ENCODE results near the gene PRR11. TPM values are rescaled to one million over a fixed set of nuclear protein-coding genes. Genes with fewer than 3 reads are reported as not detected.
"Not testable (repeated sequence)": the region's sequence is repeated elsewhere in the genome, so short reads cannot be mapped to it uniquely, and the experiment has no call there.

PRR11 gene
- total RNA-seq, 1 donor from 2014 or later: 9.6 TPM

DNA sequence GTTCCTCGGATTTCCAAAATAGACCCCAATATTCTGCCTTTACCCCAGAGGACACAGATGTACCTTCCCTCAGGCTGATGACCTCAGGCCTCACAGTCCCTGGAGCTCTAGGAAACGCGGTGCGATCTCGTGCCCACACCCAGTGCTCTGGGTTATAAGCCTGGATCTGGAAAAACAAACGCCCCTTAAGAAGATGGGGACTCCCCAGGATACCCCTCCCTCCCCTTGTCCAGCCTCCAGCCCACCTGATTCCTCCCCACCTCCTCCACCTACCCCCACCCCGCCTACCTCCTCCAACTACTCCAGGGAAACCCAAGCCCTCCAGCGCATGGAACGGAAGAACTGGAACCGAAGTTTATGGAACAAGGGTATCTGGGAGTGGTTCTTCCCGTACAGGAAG is 19.1 kb downstream of the PRR11 start:
- TF ChIP-seq CTCF (IDR thresholded peaks at IDR 0.05; ENCODE audit: partially characterized antibody, unreplicated experiment): no peak
- Mint-ChIP-seq H3K27me3 (ENCODE audit: unreplicated experiment) (peaks cover 8% of the 10 kb centered on the region), H3K4me3 (ENCODE audit: unreplicated experiment) (no peak overlapping the region), H3K36me3 (ENCODE audit: unreplicated experiment) (peaks cover 9% of the 10 kb centered on the region), H3K27ac (ENCODE audit: unreplicated experiment) (no peak overlapping the region), H3K4me1 (ENCODE audit: low read depth, unreplicated experiment) (no peaks in the 10 kb centered on the region), H3K9me3 (ENCODE audit: unreplicated experiment) (peaks cover 5% of the 10 kb centered on the region)
- no peak for DNase-seq

DNA sequence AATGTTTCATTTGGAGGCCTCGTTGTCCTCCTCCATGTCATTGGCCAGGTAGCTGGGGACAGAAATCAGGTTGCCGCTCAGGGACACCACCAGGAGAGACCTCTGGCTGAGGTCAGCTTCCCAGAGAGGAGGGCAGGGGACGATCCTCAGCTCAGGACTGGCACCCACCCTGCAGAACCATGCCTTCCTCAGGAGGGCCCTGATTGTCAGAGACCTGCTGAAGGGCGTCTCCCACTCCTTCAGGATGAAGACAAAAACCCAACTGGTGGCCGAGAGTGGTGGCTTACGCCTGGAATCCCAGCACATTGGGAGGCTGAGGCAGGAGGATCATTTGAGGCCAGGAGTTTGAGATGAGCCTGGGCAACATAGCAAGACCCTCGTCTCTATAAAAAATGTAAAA is 19.5 kb downstream of the PRR11 start:
- Mint-ChIP-seq H3K4me3 (ENCODE audit: unreplicated experiment) (no peak overlapping the region), H3K27ac (ENCODE audit: unreplicated experiment) (no peak overlapping the region), H3K36me3 (ENCODE audit: unreplicated experiment) (peaks cover 9% of the 10 kb centered on the region), H3K4me1 (ENCODE audit: low read depth, unreplicated experiment) (no peaks in the 10 kb centered on the region), H3K27me3 (ENCODE audit: unreplicated experiment) (peaks cover 8% of the 10 kb centered on the region), H3K9me3 (ENCODE audit: unreplicated experiment) (peaks cover 5% of the 10 kb centered on the region)
- DNase-seq: no peak
- TF ChIP-seq CTCF (IDR thresholded peaks at IDR 0.05; ENCODE audit: partially characterized antibody, unreplicated experiment): no peak

GRCh38 chr17:59178266-59178985 is 22.9 kb downstream of the PRR11 start:
- no peak for DNase-seq
- no peak overlapping the region for H3K4me3 Mint-ChIP-seq (ENCODE audit: unreplicated experiment)
- peaks cover 9% of the 10 kb centered on the region for H3K36me3 Mint-ChIP-seq (ENCODE audit: unreplicated experiment)
- H3K4me1 Mint-ChIP-seq (ENCODE audit: low read depth, unreplicated experiment): no peaks in the 10 kb centered on the region
- peaks cover 8% of the 10 kb centered on the region for H3K27me3 Mint-ChIP-seq (ENCODE audit: unreplicated experiment)
- peaks cover 5% of the 10 kb centered on the region for H3K9me3 Mint-ChIP-seq (ENCODE audit: unreplicated experiment)
- TF ChIP-seq CTCF (IDR thresholded peaks at IDR 0.05; ENCODE audit: partially characterized antibody, unreplicated experiment): no peak
- no peak overlapping the region for H3K27ac Mint-ChIP-seq (ENCODE audit: unreplicated experiment)

DNA sequence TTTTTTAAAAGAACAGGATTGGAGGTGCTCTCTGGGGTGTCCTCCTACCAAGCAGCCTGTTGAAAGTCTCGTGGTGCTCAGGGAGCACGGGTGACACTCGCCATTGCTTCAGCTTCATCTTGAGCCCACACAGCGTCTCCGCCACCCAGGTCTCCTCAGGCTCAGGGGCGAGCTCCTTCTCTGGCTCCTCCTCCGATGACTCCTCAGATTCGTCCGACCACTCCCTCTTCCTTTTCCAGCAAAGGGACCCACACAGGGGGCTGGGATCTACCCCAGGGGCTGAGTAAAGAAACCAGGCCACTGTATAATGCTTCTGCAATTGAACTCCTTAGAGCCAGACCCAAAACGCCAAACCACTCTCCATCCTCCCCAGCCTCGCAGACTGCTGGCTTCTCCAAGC is 24.1 kb downstream of the PRR11 start:
- H3K36me3 Mint-ChIP-seq (ENCODE audit: unreplicated experiment); H3K4me1 Mint-ChIP-seq (ENCODE audit: low read depth, unreplicated experiment); H3K4me3 Mint-ChIP-seq (ENCODE audit: unreplicated experiment); H3K9me3 Mint-ChIP-seq (ENCODE audit: unreplicated experiment); H3K27ac Mint-ChIP-seq (ENCODE audit: unreplicated experiment); DNase-seq; H3K27me3 Mint-ChIP-seq (ENCODE audit: unreplicated experiment): not testable (repeated sequence)

- no peak for TF ChIP-seq CTCF (IDR thresholded peaks at IDR 0.05; ENCODE audit: partially characterized antibody, unreplicated experiment)
- peaks cover 5% of the 10 kb centered on the region for H3K9me3 Mint-ChIP-seq (ENCODE audit: unreplicated experiment)
- peaks cover 8% of the 10 kb centered on the region for H3K27me3 Mint-ChIP-seq (ENCODE audit: unreplicated experiment)
- no peak overlapping the region for H3K27ac Mint-ChIP-seq (ENCODE audit: unreplicated experiment)
- H3K36me3 Mint-ChIP-seq (ENCODE audit: unreplicated experiment): no peaks in the 10 kb centered on the region
- H3K4me3 Mint-ChIP-seq (ENCODE audit: unreplicated experiment): no peak overlapping the region
- DNase-seq: no peak
- no peaks in the 10 kb centered on the region for H3K4me1 Mint-ChIP-seq (ENCODE audit: low read depth, unreplicated experiment)
These were observed 25.1 kb downstream of the PRR11 start for GRCh38 chr17:59180626-59181025.
